RPMI8226 (cell line): Measurements from ENCODE around the gene ADCY2.

Experiments used
- DNase-seq: peaks from one replicate; pipeline ENCODE4 v3.0.0-alpha.2; 2015

The ADCY2 gene

GRCh38 chr5:7801891-7802614 lies 406.1 kb downstream of the ADCY2 start:
- DNase-seq = no peak

- no peak for DNase-seq
Measured at GRCh38 chr5:7802855-7803254, 406.9 kb downstream of the ADCY2 start.

GRCh38 chr5:7803937-7804336 lies 408.0 kb downstream of the ADCY2 start:
- DNase-seq = no peak

- DNase-seq = no peak
Measured at GRCh38 chr5:7805379-7805778, 409.4 kb downstream of the ADCY2 start.

DNA sequence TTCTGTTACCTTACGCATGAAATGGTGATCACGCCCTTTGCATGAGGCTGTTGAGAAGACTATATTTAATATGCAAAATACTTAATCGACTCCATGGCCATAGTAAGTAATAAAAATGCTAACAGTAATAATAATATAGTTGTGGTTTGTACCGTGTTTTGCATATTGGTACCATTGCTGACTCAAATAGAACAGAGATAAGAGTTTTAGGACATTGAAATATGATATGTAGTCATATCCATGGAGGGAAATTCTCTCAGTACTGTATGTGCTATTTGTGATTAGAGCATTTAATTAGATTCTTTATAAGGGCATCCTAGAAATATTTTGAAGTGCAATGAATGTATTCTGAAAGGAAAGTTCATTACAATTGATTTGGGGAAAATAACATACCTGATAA lies 413.1 kb downstream of the ADCY2 start:
- DNase-seq = no peak

- DNase-seq = no peak
Measured at GRCh38 chr5:7811715-7812114, 415.8 kb downstream of the ADCY2 start.

GRCh38 chr5:7813007-7813406 lies 417.1 kb downstream of the ADCY2 start:
- DNase-seq = no peak

- no peak for DNase-seq
Measured at GRCh38 chr5:7813576-7813975, 417.6 kb downstream of the ADCY2 start.

DNA sequence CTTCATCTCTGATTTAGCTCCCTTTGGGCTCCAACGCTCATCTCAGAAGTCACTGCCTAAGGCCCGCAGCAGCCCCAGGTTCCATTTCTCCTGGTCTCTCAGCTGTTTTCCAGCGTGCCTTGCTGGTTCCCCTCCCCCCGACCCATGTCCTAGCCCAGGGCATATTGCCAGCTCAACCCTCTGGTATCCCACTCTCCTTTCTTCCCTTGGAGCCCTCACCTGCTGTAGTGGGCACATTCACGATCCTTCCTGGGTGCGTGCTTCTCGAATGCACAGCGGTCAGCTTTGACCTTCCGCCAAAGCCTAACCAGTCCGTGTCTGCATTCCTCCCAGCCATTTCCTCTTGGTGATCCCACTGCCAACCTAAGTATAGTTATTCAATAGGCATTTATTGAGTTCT lies 418.9 kb downstream of the ADCY2 start:
- no peak for DNase-seq

DNA sequence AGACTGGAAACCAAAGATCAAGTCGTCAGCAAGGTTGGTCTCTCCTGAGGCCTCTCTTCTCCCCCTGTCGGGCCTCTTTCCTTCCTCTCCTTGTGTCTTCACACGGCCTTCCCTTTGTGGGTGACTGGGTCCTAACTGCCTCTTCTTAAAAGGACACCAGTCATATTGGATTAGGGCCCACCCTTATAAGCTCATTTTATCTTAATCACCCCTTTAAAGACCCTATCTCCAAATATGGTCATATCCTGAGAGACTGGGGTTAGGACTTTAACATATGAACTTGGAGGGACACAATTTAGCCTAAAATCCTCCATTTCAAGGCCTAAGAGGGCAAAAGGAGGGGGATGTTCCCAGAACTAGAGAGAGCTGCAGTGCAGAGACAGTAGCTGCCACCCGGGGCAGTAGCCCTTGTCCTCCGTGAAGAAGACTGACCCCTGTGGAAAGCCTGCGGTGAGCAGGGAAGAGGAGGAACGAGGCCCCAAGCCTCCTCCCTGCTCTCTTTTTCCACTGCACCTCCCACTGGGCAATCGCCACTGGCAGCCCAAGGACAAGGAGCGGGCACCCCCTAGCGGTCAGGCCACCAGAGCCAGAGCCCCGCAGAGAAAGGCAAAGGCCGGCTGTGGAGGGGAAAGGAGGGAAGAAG lies 420.1 kb downstream of the ADCY2 start:
- peak; percentile 64 for DNase-seq

GRCh38 chr5:7816535-7816901 lies 420.6 kb downstream of the ADCY2 start:
- DNase-seq = no peak

DNA sequence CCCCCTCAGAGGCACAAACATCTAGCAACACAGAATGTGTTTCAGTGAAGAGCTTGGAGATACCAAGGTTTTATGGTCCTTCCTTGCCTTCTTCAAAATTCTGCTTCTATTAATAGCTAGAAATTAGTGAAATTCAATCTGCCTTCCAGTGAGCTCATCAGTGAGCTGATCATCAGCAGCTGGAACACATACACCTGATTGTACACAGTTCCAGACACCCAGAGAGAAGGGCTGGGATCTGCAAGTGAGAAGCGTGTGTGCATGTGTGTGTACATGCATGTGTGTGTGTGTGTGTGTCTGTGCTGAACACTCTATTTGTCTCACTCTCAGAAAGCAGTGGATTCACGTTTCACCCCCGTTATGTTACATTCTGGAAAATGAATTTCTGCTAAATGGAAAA lies 426.5 kb downstream of the ADCY2 start:
- DNase-seq = no peak

GRCh38 chr5:7823594-7823993 lies 427.7 kb downstream of the ADCY2 start:
- no peak for DNase-seq

DNA sequence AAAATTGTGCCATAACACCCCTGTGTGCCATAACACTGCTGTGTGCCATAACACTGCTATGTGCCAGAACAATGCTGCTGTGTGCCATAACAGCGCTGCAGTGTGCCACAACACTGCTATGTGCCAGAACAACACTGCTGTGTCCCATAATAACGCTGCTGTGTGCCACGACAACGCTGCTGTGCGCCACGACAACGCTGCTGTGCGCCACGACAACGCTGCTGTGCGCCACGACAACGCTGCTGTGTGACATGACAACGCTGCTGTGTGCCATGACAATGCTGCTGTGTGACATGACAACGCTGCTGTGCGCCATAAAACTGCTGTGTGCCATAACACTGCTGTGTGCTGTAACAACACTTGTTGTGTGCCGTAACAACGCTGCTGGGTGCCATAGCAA lies 429.1 kb downstream of the ADCY2 start:
- DNase-seq = no peak

GRCh38 chr5:7825630-7826029 lies 429.7 kb downstream of the ADCY2 start:
- no peak for DNase-seq

DNA sequence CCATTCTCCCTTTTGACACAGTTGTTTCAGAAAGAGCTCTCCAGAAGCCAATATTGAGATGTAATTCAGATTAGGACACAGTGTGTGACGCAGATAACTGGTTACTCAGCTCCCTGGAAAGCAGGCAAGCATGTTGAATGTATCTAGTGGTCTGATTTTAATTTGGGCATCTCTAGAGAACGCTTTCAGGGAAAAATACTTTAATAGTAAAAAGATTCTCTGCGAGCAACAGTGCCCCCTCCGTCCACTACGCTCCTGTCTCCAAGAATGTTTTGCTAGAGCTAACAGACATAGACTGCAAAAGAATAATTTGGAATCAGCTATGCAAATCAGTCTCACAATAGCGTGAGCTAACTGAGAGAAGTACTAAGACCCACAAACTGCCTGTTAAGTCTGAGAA lies 431.7 kb downstream of the ADCY2 start:
- DNase-seq = no peak

GRCh38 chr5:7828269-7828668 lies 432.3 kb downstream of the ADCY2 start:
- no peak for DNase-seq

DNA sequence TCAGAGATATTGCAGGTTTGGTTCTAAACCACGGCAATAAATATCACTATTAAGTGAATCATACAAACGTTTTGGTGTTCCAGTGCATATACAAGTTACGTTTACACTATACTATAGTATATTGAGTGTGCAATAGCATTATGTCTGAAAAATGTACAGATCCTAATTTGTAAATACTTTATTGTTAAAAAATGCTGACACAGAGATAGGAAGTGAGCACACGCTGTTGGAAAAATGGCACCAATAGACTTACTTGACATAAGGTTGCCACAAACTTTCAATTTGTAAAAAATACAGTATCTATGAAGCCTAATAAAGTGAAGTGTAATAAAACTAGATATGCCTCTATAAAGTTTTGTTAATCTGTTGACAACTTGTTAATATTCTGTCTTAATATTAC lies 439.0 kb downstream of the ADCY2 start:
- no peak for DNase-seq

- DNase-seq = no peak
Measured at GRCh38 chr5:7837403-7837802, 441.5 kb downstream of the ADCY2 start.

- DNase-seq = no peak
Measured at GRCh38 chr5:7842531-7842930, 446.6 kb downstream of the ADCY2 start.

GRCh38 chr5:7844901-7845300 lies 449.0 kb downstream of the ADCY2 start:
- DNase-seq = no peak

DNA sequence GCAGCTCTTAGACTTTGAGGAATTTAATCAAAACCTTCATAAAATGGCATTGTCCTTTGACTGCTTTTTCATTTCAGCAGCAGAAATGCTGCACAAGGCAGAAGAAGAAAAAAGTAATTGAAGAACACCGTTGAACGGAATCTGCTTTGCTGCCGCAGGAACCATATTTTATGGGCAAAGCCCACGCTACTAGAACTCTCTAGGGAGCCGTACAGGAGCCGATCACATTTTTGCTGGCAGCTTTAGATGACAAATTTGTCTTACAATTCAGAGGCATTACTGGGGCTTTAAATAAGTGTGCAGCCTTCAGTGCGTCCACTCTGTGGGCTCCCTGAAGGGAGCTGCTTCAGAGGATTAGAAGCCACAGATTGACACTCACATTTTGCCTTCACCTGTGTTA lies 449.6 kb downstream of the ADCY2 start:
- DNase-seq = no peak

DNA sequence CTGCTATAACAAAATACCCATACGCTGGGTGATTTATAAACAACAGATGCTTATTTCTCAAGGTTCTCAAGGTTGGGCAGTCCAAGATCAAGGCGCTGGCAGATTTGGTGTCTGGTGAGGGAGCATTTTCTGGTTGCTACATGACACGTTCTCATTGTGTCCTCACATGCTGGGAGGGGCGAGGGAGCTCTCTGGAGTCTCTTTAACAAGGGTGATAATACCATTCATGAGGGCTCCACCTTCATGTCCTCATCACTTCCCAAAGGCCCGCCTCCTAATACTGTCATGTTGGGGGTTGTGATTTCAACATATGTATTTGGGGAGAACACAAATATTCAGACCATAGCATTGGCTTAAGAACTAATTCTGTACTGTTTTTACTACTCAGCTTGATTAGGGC lies 450.4 kb downstream of the ADCY2 start:
- DNase-seq = no peak

- no peak for DNase-seq
Measured at GRCh38 chr5:7848296-7848695, 452.4 kb downstream of the ADCY2 start.
